Thyroid gland (tissue), 4 donors: ENCODE data around the gene CRBN.

Experiments
- POLR2A ChIP-seq, 2 donors: fragments of 450-650 bp; IDR thresholded peaks; one replicate each; pipeline ENCODE4 v1.6.1; 2017; ENCODE audit warnings: antibody characterized with exemption in 2 of 2, mild to moderate bottlenecking in 2 of 2, moderate library complexity in 1 of 2
- TF ChIP-seq, protein P1 (sequence below), 6 experiments: fragments of 200-600 bp in 3 of 6; fragments of 450-650 bp in 3 of 6; sonication (generic) in 3 of 6; IDR thresholded peaks; one replicate each; pipeline ENCODE4 v1.5.1; 2016 to 2019; ENCODE audit warnings: antibody characterized with exemption in 6 of 6, mild to moderate bottlenecking in 2 of 6, inconsistent platforms in 1 of 6, moderate library complexity in 1 of 6

DNA sequence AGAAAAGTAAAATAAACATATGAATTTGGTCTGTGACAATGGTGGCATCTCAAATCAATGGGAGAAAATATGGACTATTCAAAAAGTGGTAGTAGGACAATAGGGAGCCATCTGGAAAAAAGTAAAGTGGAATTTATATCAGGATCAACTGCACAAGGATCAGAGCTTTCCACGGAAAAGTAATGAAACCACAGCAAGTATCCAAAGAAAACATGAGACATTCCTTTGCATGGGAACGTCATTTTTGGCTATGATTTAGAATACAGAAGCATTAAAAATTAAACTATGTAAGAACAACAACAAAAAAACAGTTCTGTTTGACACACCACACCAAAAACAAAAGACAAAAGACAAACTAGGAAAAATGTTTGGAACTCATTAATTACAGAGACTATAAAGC lies 18.7 kb downstream of the CRBN start:
- no peak for TF ChIP-seq POLR2A (IDR thresholded peaks at IDR 0.05)
- TF ChIP-seq, protein P1, sequence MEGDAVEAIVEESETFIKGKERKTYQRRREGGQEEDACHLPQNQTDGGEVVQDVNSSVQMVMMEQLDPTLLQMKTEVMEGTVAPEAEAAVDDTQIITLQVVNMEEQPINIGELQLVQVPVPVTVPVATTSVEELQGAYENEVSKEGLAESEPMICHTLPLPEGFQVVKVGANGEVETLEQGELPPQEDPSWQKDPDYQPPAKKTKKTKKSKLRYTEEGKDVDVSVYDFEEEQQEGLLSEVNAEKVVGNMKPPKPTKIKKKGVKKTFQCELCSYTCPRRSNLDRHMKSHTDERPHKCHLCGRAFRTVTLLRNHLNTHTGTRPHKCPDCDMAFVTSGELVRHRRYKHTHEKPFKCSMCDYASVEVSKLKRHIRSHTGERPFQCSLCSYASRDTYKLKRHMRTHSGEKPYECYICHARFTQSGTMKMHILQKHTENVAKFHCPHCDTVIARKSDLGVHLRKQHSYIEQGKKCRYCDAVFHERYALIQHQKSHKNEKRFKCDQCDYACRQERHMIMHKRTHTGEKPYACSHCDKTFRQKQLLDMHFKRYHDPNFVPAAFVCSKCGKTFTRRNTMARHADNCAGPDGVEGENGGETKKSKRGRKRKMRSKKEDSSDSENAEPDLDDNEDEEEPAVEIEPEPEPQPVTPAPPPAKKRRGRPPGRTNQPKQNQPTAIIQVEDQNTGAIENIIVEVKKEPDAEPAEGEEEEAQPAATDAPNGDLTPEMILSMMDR (IDR thresholded peaks at IDR 0.05), result no peak
